NCI-H1105 (cell line): Measurements from ENCODE around the gene SPRED1.
"Not testable (repeated sequence)": the region's sequence is repeated elsewhere in the genome, so short reads cannot be mapped to it uniquely, and the experiment has no call there.

Source experiments
- DNase-seq: peaks from one replicate; lab custom pipeline; 2025; lab: John Stamatoyannopoulos, UW

The SPRED1 gene

GRCh38 chr15:38231436-38231835 lies 21.2 kb upstream of the SPRED1 start:
- DNase-seq: no peak

GRCh38 chr15:38237021-38237420 lies 15.6 kb upstream of the SPRED1 start:
- not testable (repeated sequence) for DNase-seq

GRCh38 chr15:38238311-38238710 lies 14.3 kb upstream of the SPRED1 start:
- DNase-seq: no peak

GRCh38 chr15:38242055-38242454 lies 10.6 kb upstream of the SPRED1 start:
- no peak for DNase-seq

- DNase-seq: no peak
Measured at GRCh38 chr15:38243278-38244055, 9.2 kb upstream of the SPRED1 start.

GRCh38 chr15:38247336-38247735 lies 5.3 kb upstream of the SPRED1 start:
- no peak for DNase-seq

- DNase-seq: no peak
Measured at GRCh38 chr15:38253351-38253781, 730 bp downstream of the SPRED1 start.

- DNase-seq: peak; percentile 19
Measured at GRCh38 chr15:38254051-38254883, 1.6 kb downstream of the SPRED1 start.

GRCh38 chr15:38255690-38256089 lies 3.1 kb downstream of the SPRED1 start:
- no peak for DNase-seq

- no peak for DNase-seq
Measured at GRCh38 chr15:38257676-38258075, 5.0 kb downstream of the SPRED1 start.

GRCh38 chr15:38259134-38259533 lies 6.5 kb downstream of the SPRED1 start:
- no peak for DNase-seq

GRCh38 chr15:38260077-38260476 lies 7.4 kb downstream of the SPRED1 start:
- DNase-seq: no peak

- no peak for DNase-seq
Measured at GRCh38 chr15:38263251-38263650, 10.6 kb downstream of the SPRED1 start.

- no peak for DNase-seq
Measured at GRCh38 chr15:38263996-38264395, 11.4 kb downstream of the SPRED1 start.

GRCh38 chr15:38266247-38266986 lies 13.8 kb downstream of the SPRED1 start:
- DNase-seq: no peak

GRCh38 chr15:38267421-38268022 lies 14.9 kb downstream of the SPRED1 start:
- DNase-seq: no peak

GRCh38 chr15:38271144-38271543 lies 18.5 kb downstream of the SPRED1 start:
- DNase-seq: no peak

- no peak for DNase-seq
Measured at GRCh38 chr15:38271895-38272294, 19.3 kb downstream of the SPRED1 start.

GRCh38 chr15:38272431-38272830 lies 19.8 kb downstream of the SPRED1 start:
- DNase-seq: not testable (repeated sequence)

GRCh38 chr15:38274135-38274534 lies 21.5 kb downstream of the SPRED1 start:
- no peak for DNase-seq

GRCh38 chr15:38275959-38276358 lies 23.3 kb downstream of the SPRED1 start:
- no peak for DNase-seq

GRCh38 chr15:38277281-38277680 lies 24.6 kb downstream of the SPRED1 start:
- DNase-seq: not testable (repeated sequence)
